ENCODE data around the gene SLC66A2.

GRCh38 chr18:79881695-79882094, 69.8 kb downstream of the SLC66A2 start:
- TF ChIP-seq CTCF (IDR thresholded peaks at IDR 0.05) (no peak), POLR2A (IDR thresholded peaks at IDR 0.05) (no peak)
